ENCODE measurements around the gene GATA5.

- no peak for TF ChIP-seq POLR2A (IDR thresholded peaks at IDR 0.05)
- TF ChIP-seq CTCF (IDR thresholded peaks at IDR 0.05) = no peak
These were observed 19.9 kb downstream of the GATA5 start for GRCh38 chr20:62455929-62456328.

All from uterus (tissue), 2 donors.